Parathyroid adenoma (tissue), 2 donors: Measurements from ENCODE around the gene AJAP1.

Experiments used
- H2AFZ ChIP-seq: fragments of 300-600 bp; sonication (generic); one replicate; pipeline ENCODE4 v1.7.0; 2017; ENCODE audit warnings: antibody characterized with exemption, mild to moderate bottlenecking
- H3K27ac ChIP-seq: fragments of 300-600 bp; sonication (generic); one replicate; pipeline ENCODE4 v1.7.0; 2017
- H3K27me3 ChIP-seq: fragments of 300-600 bp; sonication (generic); one replicate; pipeline ENCODE4 v1.7.0; 2017; ENCODE audit warnings: low read length; ENCODE audit not compliant: control insufficient read depth, insufficient read depth
- H3K36me3 ChIP-seq: fragments of 300-600 bp; sonication (generic); one replicate; pipeline ENCODE4 v1.7.0; 2017; ENCODE audit warnings: low read length; ENCODE audit not compliant: control insufficient read depth, insufficient read depth
- H3K4me1 ChIP-seq: fragments of 300-600 bp; sonication (generic); one replicate; pipeline ENCODE4 v1.7.0; 2017; ENCODE audit warnings: control low read depth
- H3K4me2 ChIP-seq: fragments of 300-600 bp; sonication (generic); one replicate; pipeline ENCODE4 v1.7.0; 2017; ENCODE audit warnings: low read length
- H3K4me3 ChIP-seq: fragments of 300-600 bp; sonication (generic); one replicate; pipeline ENCODE4 v1.7.0; 2017; ENCODE audit warnings: low read depth, low read length
- H3K79me2 ChIP-seq: fragments of 300-600 bp; sonication (generic); one replicate; pipeline ENCODE4 v1.7.0; 2017; ENCODE audit warnings: control low read depth
- H3K9ac ChIP-seq: fragments of 300-600 bp; sonication (generic); one replicate; pipeline ENCODE4 v1.7.0; 2017; ENCODE audit warnings: mild to moderate bottlenecking
- H3K9me3 ChIP-seq: fragments of 300-600 bp; sonication (generic); one replicate; pipeline ENCODE4 v1.7.0; 2017; ENCODE audit warnings: low read length; ENCODE audit not compliant: control insufficient read depth
- TF ChIP-seq, protein P1 (sequence below): fragments of 300-600 bp; sonication (generic); IDR thresholded peaks from one replicate; pipeline ENCODE4 v1.7.0; 2017; ENCODE audit warnings: antibody characterized with exemption, mild to moderate bottlenecking
- donor health status: primary hyperparathyroidism.

The AJAP1 gene

DNA sequence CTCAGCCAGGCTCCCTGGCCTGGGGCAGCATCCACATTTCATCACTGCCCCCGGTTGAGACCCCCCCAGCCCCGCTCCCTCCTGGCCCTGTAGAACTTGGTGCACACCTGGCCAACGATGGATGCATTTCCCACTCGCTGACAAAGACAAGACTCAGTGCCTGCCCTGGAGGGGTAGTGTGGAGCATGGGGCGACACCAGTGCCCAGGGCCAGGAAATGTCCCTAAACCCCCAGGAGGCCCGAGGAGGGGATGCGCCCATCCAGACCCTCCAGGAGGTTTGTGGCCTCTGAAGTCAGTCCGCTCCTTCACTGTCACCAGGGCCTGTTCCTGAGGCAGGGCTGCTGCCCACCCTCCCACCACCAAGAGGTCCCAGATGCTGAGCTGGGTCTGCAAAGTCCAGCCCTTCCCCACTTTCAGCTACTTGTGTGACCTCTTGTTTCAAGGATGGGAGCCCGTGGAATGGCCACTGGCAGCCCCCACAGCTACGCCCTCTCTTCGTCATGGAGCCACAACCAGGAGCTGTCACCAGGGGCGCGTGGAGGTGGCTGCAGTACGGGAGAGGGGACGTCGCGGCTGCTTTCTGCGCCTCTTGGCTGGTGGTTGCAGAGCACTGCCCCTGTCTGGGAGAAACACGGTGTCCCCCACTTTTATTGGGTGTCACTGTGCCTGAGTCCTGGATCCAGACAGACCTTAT, 35.7 kb downstream of the AJAP1 start:
- TF ChIP-seq, protein P1, sequence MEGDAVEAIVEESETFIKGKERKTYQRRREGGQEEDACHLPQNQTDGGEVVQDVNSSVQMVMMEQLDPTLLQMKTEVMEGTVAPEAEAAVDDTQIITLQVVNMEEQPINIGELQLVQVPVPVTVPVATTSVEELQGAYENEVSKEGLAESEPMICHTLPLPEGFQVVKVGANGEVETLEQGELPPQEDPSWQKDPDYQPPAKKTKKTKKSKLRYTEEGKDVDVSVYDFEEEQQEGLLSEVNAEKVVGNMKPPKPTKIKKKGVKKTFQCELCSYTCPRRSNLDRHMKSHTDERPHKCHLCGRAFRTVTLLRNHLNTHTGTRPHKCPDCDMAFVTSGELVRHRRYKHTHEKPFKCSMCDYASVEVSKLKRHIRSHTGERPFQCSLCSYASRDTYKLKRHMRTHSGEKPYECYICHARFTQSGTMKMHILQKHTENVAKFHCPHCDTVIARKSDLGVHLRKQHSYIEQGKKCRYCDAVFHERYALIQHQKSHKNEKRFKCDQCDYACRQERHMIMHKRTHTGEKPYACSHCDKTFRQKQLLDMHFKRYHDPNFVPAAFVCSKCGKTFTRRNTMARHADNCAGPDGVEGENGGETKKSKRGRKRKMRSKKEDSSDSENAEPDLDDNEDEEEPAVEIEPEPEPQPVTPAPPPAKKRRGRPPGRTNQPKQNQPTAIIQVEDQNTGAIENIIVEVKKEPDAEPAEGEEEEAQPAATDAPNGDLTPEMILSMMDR = no peak
- H3K9me3 ChIP-seq = no peaks in the 10 kb centered on the region
- no peaks in the 10 kb centered on the region for H3K27me3 ChIP-seq
- H3K79me2 ChIP-seq = peaks cover 24% of the 10 kb centered on the region
- no peaks in the 10 kb centered on the region for H3K36me3 ChIP-seq
- H3K4me3 ChIP-seq = no peak overlapping the region
- H3K4me1 ChIP-seq = no peaks in the 10 kb centered on the region
- no peak overlapping the region for H3K4me2 ChIP-seq
- no peak overlapping the region for H3K27ac ChIP-seq
- H2AFZ ChIP-seq = no peak overlapping the region
- H3K9ac ChIP-seq = no peak overlapping the region

DNA sequence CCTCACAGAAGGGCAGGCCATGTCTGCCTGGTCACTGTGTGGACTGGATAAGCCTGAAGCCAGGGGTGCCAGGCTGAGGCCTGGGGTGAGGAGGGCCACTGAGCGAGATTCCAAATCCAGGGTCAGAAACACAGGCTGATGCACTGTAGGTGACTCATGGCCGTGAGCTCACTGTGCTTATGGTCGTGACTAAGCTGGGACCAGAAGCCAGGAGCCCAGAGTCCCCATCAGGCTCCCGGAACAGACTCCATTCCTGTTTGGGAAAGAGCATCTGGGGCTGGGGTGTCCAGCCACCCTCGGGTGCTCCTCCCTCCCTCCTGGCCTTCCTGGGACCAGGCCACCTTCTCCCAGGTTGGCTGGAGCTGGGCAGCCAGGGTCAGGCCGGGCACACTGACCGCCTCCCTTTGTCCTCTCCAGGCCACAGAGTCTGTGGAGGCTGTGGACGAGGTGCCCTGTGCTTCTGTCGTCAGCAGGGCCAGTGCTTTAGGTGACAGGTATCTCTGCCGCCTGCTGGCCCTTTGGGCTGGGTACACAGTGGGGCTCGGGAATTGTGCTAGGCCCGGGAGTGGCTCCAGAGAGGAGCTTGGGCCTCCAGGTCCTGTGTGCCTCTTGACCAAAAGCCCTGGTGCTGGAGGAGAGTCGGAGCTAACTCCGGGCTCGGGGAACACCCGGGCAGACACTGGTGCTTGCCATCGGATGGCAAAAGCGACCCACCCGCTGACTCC, 36.7 kb downstream of the AJAP1 start:
- no peaks in the 10 kb centered on the region for H3K9me3 ChIP-seq
- H3K4me1 ChIP-seq = no peaks in the 10 kb centered on the region
- H3K27me3 ChIP-seq = no peaks in the 10 kb centered on the region
- H3K27ac ChIP-seq = no peak overlapping the region
- no peak overlapping the region for H3K9ac ChIP-seq
- H3K79me2 ChIP-seq = peaks cover 22% of the 10 kb centered on the region
- no peaks in the 10 kb centered on the region for H3K36me3 ChIP-seq
- no peak overlapping the region for H2AFZ ChIP-seq
- TF ChIP-seq, protein P1 = no peak
- no peak overlapping the region for H3K4me3 ChIP-seq
- H3K4me2 ChIP-seq = no peak overlapping the region

DNA sequence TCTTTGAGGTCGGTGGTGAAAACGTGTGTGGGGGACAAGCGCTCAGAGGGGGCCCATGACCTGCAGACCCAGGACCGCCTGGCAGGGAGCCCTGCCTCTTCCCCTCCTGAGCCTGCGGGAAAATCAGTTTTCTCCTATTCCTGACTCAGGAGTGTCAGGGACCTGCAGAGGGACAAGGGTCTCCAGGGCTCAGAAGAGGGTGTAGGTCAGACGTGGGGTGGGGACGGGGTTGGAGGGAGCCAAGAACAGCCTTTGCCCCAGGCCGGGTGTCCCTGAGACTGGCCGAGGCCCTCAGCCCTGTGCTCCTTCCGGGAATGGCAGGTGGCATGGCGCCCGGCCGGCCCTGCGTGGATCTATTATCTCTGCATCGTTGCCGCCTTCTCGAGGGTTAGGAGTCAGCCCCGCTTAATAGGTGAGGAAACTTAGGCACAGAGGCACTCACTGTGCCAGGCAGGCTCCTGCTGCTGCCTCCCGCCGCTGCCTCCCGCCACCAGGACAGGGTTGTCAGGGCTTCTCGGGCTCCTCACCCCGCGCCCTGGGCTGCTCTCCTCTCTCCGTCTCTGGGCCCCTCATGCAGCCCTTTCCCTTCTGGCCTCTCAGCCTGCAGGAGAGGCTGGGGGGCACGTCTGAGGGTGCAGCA, 37.5 kb downstream of the AJAP1 start:
- Histone ChIP-seq H3K4me2 (no peak overlapping the region), H3K27me3 (no peaks in the 10 kb centered on the region), H3K9me3 (no peaks in the 10 kb centered on the region), H2AFZ (no peak overlapping the region), H3K4me3 (no peak overlapping the region), H3K36me3 (no peaks in the 10 kb centered on the region), H3K79me2 (peaks cover 18% of the 10 kb centered on the region), H3K9ac (no peak overlapping the region), H3K4me1 (no peaks in the 10 kb centered on the region), H3K27ac (no peak overlapping the region)
- TF ChIP-seq, protein P1 = no peak

DNA sequence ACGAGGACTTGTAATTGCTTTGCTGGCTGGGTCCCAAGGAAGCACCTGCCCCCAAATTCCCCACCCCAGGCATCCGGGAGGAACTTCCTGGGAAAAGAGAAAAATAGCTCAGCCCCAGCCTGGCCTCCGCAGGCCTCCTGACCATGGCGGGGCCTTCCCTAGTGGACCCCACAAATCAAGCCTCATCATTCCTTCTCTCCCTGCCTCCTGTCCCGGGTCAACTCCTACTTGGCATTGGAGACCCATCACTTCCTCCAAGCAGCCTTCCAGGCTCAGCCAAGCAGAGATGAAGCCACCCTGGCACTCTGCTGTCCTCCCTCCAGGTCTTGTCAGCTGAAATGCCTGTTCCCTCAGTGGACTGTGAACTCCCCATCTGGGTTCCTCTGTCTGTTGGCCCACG, 38.0 kb downstream of the AJAP1 start:
- H3K9ac ChIP-seq = no peak overlapping the region
- no peak overlapping the region for H3K4me2 ChIP-seq
- TF ChIP-seq, protein P1 = no peak
- H3K27ac ChIP-seq = no peak overlapping the region
- no peak overlapping the region for H3K4me3 ChIP-seq
- H3K4me1 ChIP-seq = no peaks in the 10 kb centered on the region
- no peaks in the 10 kb centered on the region for H3K36me3 ChIP-seq
- H3K79me2 ChIP-seq = peaks cover 19% of the 10 kb centered on the region
- no peak overlapping the region for H2AFZ ChIP-seq
- no peaks in the 10 kb centered on the region for H3K27me3 ChIP-seq
- H3K9me3 ChIP-seq = no peaks in the 10 kb centered on the region
